Measurements from ENCODE around the gene ZNF536.

ZNF536 gene

GRCh38 chr19:30421571-30421970 is 49.4 kb downstream of the ZNF536 start:
- Histone ChIP-seq H3K36me3 (ENCODE audit: control insufficient read depth, insufficient read depth, low read length) (no peaks in the 10 kb centered on the region), H3K4me1 (no peaks in the 10 kb centered on the region)

DNA sequence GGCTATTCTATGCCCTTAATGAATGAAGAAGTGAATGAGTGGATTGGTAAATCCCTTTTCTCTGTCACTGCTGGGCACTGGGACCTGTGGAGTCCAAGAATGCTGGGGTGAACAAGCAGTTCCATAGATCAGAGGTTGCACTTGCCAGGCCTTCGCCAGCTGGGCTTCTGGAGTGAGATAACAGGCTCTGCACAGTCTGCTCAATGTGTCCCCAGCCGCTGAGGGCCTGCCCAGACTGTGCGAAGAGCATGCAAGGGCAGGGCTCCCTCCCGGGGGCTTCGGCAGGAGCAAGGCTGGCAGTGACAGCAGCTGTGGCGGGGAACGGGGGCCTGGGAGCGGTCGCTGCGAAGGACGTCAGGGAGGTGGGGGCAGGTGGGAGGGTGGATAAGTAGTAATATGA is 51.3 kb downstream of the ZNF536 start:
- TF ChIP-seq, protein P1, sequence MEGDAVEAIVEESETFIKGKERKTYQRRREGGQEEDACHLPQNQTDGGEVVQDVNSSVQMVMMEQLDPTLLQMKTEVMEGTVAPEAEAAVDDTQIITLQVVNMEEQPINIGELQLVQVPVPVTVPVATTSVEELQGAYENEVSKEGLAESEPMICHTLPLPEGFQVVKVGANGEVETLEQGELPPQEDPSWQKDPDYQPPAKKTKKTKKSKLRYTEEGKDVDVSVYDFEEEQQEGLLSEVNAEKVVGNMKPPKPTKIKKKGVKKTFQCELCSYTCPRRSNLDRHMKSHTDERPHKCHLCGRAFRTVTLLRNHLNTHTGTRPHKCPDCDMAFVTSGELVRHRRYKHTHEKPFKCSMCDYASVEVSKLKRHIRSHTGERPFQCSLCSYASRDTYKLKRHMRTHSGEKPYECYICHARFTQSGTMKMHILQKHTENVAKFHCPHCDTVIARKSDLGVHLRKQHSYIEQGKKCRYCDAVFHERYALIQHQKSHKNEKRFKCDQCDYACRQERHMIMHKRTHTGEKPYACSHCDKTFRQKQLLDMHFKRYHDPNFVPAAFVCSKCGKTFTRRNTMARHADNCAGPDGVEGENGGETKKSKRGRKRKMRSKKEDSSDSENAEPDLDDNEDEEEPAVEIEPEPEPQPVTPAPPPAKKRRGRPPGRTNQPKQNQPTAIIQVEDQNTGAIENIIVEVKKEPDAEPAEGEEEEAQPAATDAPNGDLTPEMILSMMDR (IDR thresholded peaks at IDR 0.05): no peak
- no peaks in the 10 kb centered on the region for H3K27me3 ChIP-seq (ENCODE audit: control insufficient read depth, insufficient read depth, low read length)

More at GRCh38 chr19:30421571-30421970, 49.4 kb downstream of the ZNF536 start:
- Histone ChIP-seq H3K4me2 (ENCODE audit: low read length) (no peak overlapping the region), H3K27ac (no peak overlapping the region), H3K9me3 (ENCODE audit: control insufficient read depth, low read length) (no peaks in the 10 kb centered on the region), H3K9ac (no peak overlapping the region), H2AFZ (no peak overlapping the region), H3K4me3 (ENCODE audit: low read depth, low read length) (no peak overlapping the region), H3K79me2 (no peaks in the 10 kb centered on the region), H3K27me3 (ENCODE audit: control insufficient read depth, insufficient read depth, low read length) (no peaks in the 10 kb centered on the region)
- TF ChIP-seq, protein P1 (IDR thresholded peaks at IDR 0.05): no peak

DNA sequence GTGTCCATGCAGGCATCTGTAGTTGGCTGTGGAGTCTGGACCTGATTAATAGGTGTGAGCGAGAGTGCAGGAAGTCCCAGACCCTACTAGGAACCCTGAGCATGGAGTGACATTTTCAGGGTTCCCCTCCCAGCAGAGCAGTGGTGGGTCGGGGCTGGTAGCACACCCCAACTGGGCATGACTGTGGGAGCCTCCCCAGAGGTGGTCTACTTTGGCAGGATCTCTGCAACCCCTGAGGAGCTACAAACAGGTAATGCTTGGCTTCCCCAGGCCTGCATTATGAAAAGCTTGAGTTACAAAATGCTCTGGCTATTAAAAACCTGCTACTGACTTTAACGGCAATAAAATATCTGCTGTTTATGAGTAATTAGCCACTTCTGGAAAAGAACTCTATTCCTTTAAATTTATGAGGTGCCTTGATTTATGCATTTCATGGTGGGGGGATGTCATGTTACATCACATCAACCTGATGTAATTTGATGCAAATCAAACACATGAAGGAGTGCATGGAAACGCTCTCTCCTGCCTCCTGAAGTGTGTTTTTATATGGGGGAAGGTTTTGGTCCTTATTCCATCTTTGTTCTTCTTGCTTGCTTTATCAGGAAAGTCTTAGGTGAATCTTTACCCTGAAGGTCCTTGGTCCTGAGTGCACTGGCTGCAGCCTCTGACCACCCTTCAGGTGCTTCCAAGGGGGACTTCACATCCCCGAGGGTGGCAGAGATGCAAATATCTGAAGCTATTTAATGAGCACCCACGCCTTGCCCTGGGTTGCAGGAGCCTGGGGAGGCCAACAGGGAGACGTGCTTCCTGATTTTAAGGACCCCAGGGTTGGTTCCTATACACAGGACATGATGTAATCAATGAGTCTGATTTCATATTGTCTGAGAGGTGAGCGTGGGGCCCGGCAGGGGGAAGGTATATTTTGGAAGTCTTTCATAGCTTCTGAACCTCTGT is 54.0 kb downstream of the ZNF536 start:
- Histone ChIP-seq H3K4me2 (ENCODE audit: low read length) (no peak overlapping the region), H3K27ac (no peak overlapping the region), H3K9me3 (ENCODE audit: control insufficient read depth, low read length) (no peaks in the 10 kb centered on the region), H3K79me2 (no peaks in the 10 kb centered on the region), H3K9ac (no peak overlapping the region), H3K4me3 (ENCODE audit: low read depth, low read length) (no peak overlapping the region), H3K27me3 (ENCODE audit: control insufficient read depth, insufficient read depth, low read length) (no peaks in the 10 kb centered on the region), H3K4me1 (no peaks in the 10 kb centered on the region), H3K36me3 (ENCODE audit: control insufficient read depth, insufficient read depth, low read length) (no peaks in the 10 kb centered on the region), H2AFZ (no peak overlapping the region)
- TF ChIP-seq, protein P1 (IDR thresholded peaks at IDR 0.05): no peak

More for the DNA sequence above, 51.3 kb downstream of the ZNF536 start:
- Histone ChIP-seq H3K79me2 (no peaks in the 10 kb centered on the region), H3K9ac (no peak overlapping the region), H2AFZ (no peak overlapping the region), H3K9me3 (ENCODE audit: control insufficient read depth, low read length) (no peaks in the 10 kb centered on the region), H3K36me3 (ENCODE audit: control insufficient read depth, insufficient read depth, low read length) (no peaks in the 10 kb centered on the region), H3K27ac (no peak overlapping the region), H3K4me2 (ENCODE audit: low read length) (no peak overlapping the region), H3K4me3 (ENCODE audit: low read depth, low read length) (no peak overlapping the region), H3K4me1 (no peaks in the 10 kb centered on the region)

- Histone ChIP-seq H3K27me3 (ENCODE audit: control insufficient read depth, insufficient read depth, low read length) (no peaks in the 10 kb centered on the region), H3K4me2 (ENCODE audit: low read length) (no peak overlapping the region), H2AFZ (no peak overlapping the region), H3K9me3 (ENCODE audit: control insufficient read depth, low read length) (no peaks in the 10 kb centered on the region), H3K27ac (no peak overlapping the region), H3K79me2 (no peaks in the 10 kb centered on the region), H3K36me3 (ENCODE audit: control insufficient read depth, insufficient read depth, low read length) (no peaks in the 10 kb centered on the region), H3K4me3 (ENCODE audit: low read depth, low read length) (no peak overlapping the region), H3K9ac (no peak overlapping the region), H3K4me1 (no peaks in the 10 kb centered on the region)
- TF ChIP-seq, protein P1 (IDR thresholded peaks at IDR 0.05): no peak
Measured at GRCh38 chr19:30426864-30427263, 54.7 kb downstream of the ZNF536 start.

All from parathyroid adenoma (tissue), 2 donors.